HEK293T (cell line): ENCODE measurements around the gene MSRB3.

Source experiments
- BHLHE40 ChIP-seq: fragments of 450-650 bp; IDR thresholded peaks from 2 replicates; pipeline ENCODE4 v1.6.1; 2016; ENCODE audit warnings: mild to moderate bottlenecking, moderate library complexity, borderline replicate concordance
- CTBP1 ChIP-seq: fragments of 450-650 bp; IDR thresholded peaks from 2 replicates; pipeline ENCODE4 v1.6.1; 2016; ENCODE audit warnings: borderline replicate concordance
- ELF4 ChIP-seq: fragments of 450-650 bp; IDR thresholded peaks from 2 replicates; pipeline ENCODE4 v1.6.1; 2017; ENCODE audit warnings: antibody characterized with exemption
- FOXA1 ChIP-seq: fragments of 450-650 bp; IDR thresholded peaks from 2 replicates; pipeline ENCODE4 v1.6.1; 2016; ENCODE audit warnings: mild to moderate bottlenecking
- FOXM1 ChIP-seq: fragments of 450-650 bp; IDR thresholded peaks from 2 replicates; pipeline ENCODE4 v1.6.1; 2017; ENCODE audit warnings: mild to moderate bottlenecking, borderline replicate concordance
- HDGF ChIP-seq: fragments of 450-650 bp; IDR thresholded peaks from 2 replicates; pipeline ENCODE4 v1.6.1; 2017; ENCODE audit warnings: antibody characterized with exemption, borderline replicate concordance
- L3MBTL2 ChIP-seq: fragments of 450-650 bp; conservative IDR thresholded peaks from 2 replicates; pipeline ENCODE4 v1.6.1; 2016; ENCODE audit warnings: mild to moderate bottlenecking
- LEF1 ChIP-seq: fragments of 450-650 bp; IDR thresholded peaks from 2 replicates; pipeline ENCODE4 v1.6.1; 2017; ENCODE audit warnings: mild to moderate bottlenecking, borderline replicate concordance
- NFRKB ChIP-seq: fragments of 450-650 bp; IDR thresholded peaks from 2 replicates; pipeline ENCODE4 v1.6.1; 2016; ENCODE audit warnings: mild to moderate bottlenecking, moderate library complexity
- PKNOX1 ChIP-seq: fragments of 450-650 bp; IDR thresholded peaks from 2 replicates; pipeline ENCODE4 v1.6.1; 2016
- SP1 ChIP-seq: fragments of 450-650 bp; IDR thresholded peaks from 2 replicates; pipeline ENCODE4 v1.6.1; 2017
- SUZ12 ChIP-seq: fragments of 450-650 bp; IDR thresholded peaks from 2 replicates; pipeline ENCODE4 v1.6.1; 2016; ENCODE audit warnings: mild to moderate bottlenecking

DNA sequence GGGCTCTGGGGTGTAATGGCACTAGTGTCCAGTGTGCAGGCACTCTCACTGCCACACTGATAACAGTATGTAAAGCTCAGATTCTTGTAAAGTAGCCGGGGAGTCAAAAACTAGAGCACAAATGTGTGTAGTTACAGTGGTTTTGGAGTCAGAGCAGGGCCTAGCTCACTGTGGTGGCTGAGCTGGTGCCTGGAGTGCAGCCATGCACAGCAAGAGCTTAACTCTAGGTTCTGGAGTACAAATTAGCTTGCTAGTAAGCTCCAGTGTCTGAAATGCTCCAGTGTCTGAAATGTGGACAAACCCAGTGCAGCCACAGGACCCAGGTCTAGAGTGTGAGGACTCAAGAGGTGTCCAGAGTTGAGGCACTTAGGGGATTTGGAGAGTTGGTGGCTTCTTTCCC is 149.2 kb downstream of the MSRB3 start:
- no peak for TF ChIP-seq FOXM1
- TF ChIP-seq FOXA1, result no peak
- TF ChIP-seq LEF1, result no peak
- no peak for TF ChIP-seq SUZ12
- no peak for TF ChIP-seq PKNOX1
- no peak for TF ChIP-seq HDGF
- TF ChIP-seq SP1, result no peak
- TF ChIP-seq ELF4, result no peak
- TF ChIP-seq L3MBTL2, result no peak
- TF ChIP-seq CTBP1, result no peak
- TF ChIP-seq NFRKB, result no peak
- no peak for TF ChIP-seq BHLHE40
